Measurements from ENCODE around the gene SEMA3C.

SEMA3C gene

DNA sequence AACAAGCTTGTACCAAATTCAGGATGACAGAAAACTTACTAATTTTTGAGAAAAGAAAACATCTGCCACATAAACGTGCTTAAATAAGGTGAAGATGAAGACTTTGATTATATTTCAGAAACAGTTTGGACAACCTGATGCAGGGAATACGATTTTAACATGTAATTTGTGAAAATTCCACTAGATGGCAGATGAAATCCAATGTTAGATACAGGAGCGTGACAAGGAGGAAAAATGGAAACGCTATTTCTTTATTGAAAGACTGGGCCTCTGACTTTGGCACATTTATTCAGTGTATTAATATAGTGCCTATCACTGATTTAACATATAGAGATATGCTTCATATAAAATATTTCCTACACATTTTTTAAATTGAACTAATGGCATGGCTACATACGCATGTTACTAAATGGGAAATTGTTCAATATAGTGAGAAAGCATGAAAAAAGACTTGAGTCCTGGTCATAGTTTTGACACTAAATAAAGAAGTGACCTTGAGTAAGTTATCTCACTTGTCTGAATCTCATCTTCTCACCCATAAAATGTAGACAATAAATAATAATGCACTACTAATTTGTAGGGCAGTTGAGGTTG, 219.7 kb downstream of the SEMA3C start:
- DNase-seq (ENCODE audit: low read depth in 2 of 2) = no peak

Measured in fibroblast of skin of left quadriceps (primary cell).